Nephron (organoid): ENCODE results near the gene TBRG1.
A peak's percentile ranks its signal among the peaks of the same experiment; 100 is the strongest.

Experiments used
- H3K27ac Mint-ChIP-seq, 3 experiments: 2 replicates each; pipeline ENCODE4 v1.8.0; 2020; ENCODE audit warnings: mixed read lengths in 3 of 3, mild to moderate bottlenecking in 2 of 3, moderate library complexity in 1 of 3
- H3K27me3 Mint-ChIP-seq: 2 replicates; pipeline ENCODE4 v1.8.0; 2021; ENCODE audit warnings: low read depth, mild to moderate bottlenecking, moderate library complexity, mixed read lengths
- H3K36me3 Mint-ChIP-seq: 2 replicates; pipeline ENCODE4 v1.8.0; 2020; ENCODE audit warnings: low read depth, mixed read lengths
- H3K4me1 Mint-ChIP-seq: 2 replicates; pipeline ENCODE4 v1.8.0; 2020; ENCODE audit warnings: mixed read lengths
- H3K4me3 Mint-ChIP-seq, 3 experiments: 2 replicates each; pipeline ENCODE4 v1.8.0; 2020; ENCODE audit warnings: mild to moderate bottlenecking in 3 of 3, mixed read lengths in 3 of 3, moderate library complexity in 2 of 3
- H3K9me3 Mint-ChIP-seq: 2 replicates; pipeline ENCODE4 v1.8.0; 2020; ENCODE audit warnings: mixed read lengths
- CTCF ChIP-seq, 3 experiments: fragments of 200-600 bp; sonication (generic); IDR thresholded peaks; one replicate each; pipeline ENCODE4 v1.5.0; 2021; ENCODE audit warnings: antibody characterized with exemption in 3 of 3; ENCODE audit not compliant: unreplicated experiment in 3 of 3

Gene TBRG1

DNA sequence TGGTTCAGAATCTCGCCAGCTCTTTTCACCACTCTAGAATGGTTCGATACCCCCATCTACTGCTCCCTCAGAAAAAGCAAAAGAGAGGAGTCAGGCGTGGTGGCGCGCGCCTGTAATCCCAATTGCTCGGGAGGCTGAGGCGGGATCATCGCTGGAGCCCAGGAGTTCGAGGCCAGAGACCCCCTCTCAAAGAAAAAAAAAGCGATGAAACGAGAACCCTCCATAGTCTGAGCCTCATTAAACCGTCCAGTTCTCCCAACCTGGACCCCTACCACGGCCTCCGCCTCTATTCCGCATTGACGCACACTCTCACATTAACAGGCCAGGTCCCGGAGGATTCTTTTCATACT, 51.5 kb downstream of the TBRG1 start:
- Mint-ChIP-seq H3K27me3 (peaks cover 12% of the 10 kb centered on the region), H3K36me3 (no peaks in the 10 kb centered on the region), H3K27ac (peak overlapping the region; percentile 74 to 94 (median 93)), H3K4me3 (peak overlapping the region; percentile 91 to 96 (median 94)), H3K4me1 (peaks cover 10% of the 10 kb centered on the region), H3K9me3 (no peaks in the 10 kb centered on the region)
- TF ChIP-seq CTCF (IDR thresholded peaks at IDR 0.05; ENCODE audit: unreplicated experiment in 3 of 3) = no peak

- peak overlapping the region; percentile 91 to 96 (median 94) for H3K4me3 Mint-ChIP-seq
- H3K27ac Mint-ChIP-seq = peak overlapping the region; percentile 74 to 94 (median 93)
- no peak for TF ChIP-seq CTCF (IDR thresholded peaks at IDR 0.05; ENCODE audit: unreplicated experiment in 3 of 3)
- H3K9me3 Mint-ChIP-seq = no peaks in the 10 kb centered on the region
- H3K4me1 Mint-ChIP-seq = peaks cover 10% of the 10 kb centered on the region
- H3K27me3 Mint-ChIP-seq = peaks cover 12% of the 10 kb centered on the region
- H3K36me3 Mint-ChIP-seq = no peaks in the 10 kb centered on the region
These were observed 51.9 kb downstream of the TBRG1 start for GRCh38 chr11:124674571-124674970.

GRCh38 chr11:124676386-124676785, 53.7 kb downstream of the TBRG1 start:
- Mint-ChIP-seq H3K27me3 (peaks cover 6% of the 10 kb centered on the region), H3K4me3 (peak overlapping the region; percentile 10 to 66 (median 49)), H3K4me1 (peaks cover 10% of the 10 kb centered on the region), H3K27ac (no peak overlapping the region), H3K9me3 (no peaks in the 10 kb centered on the region), H3K36me3 (peaks cover 6% of the 10 kb centered on the region)
- no peak for TF ChIP-seq CTCF (IDR thresholded peaks at IDR 0.05; ENCODE audit: unreplicated experiment in 3 of 3)

DNA sequence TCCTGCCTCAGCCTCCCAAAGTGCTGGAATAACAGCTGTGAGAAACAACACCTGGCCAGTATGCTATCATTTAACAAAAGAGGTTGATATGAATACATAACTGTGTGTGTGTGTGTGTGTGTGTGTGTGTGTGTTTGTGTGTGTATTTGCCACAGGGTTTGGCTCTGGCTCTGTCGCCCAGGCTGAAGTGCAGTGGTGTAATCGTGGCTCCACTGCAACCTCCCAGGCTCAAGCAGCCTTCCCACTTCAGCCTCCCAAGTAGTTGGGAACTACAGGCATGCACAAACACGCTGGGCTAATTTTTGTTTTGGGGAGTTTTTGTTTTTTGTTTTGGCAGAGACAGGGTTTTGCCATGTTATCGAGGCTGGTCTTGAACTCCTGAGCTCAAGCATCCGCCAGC, 55.8 kb downstream of the TBRG1 start:
- H3K27me3 Mint-ChIP-seq = no peaks in the 10 kb centered on the region
- no peak overlapping the region for H3K27ac Mint-ChIP-seq
- peaks cover 9% of the 10 kb centered on the region for H3K9me3 Mint-ChIP-seq
- peaks cover 25% of the 10 kb centered on the region for H3K36me3 Mint-ChIP-seq
- TF ChIP-seq CTCF (IDR thresholded peaks at IDR 0.05; ENCODE audit: unreplicated experiment in 3 of 3) = no peak
- peaks cover 5% of the 10 kb centered on the region for H3K4me1 Mint-ChIP-seq
- no peak overlapping the region for H3K4me3 Mint-ChIP-seq

- Mint-ChIP-seq H3K9me3 (peaks cover 28% of the 10 kb centered on the region), H3K27me3 (no peaks in the 10 kb centered on the region), H3K4me3 (no peak overlapping the region), H3K4me1 (no peaks in the 10 kb centered on the region), H3K36me3 (peaks cover 45% of the 10 kb centered on the region), H3K27ac (no peak overlapping the region)
- TF ChIP-seq CTCF (IDR thresholded peaks at IDR 0.05; ENCODE audit: unreplicated experiment in 3 of 3) = no peak
These were observed 58.8 kb downstream of the TBRG1 start for GRCh38 chr11:124681421-124681820.

GRCh38 chr11:124682443-124682842, 59.8 kb downstream of the TBRG1 start:
- peaks cover 54% of the 10 kb centered on the region for H3K36me3 Mint-ChIP-seq
- no peak for TF ChIP-seq CTCF (IDR thresholded peaks at IDR 0.05; ENCODE audit: unreplicated experiment in 3 of 3)
- H3K4me1 Mint-ChIP-seq = no peaks in the 10 kb centered on the region
- H3K27ac Mint-ChIP-seq = no peak overlapping the region
- peaks cover 37% of the 10 kb centered on the region for H3K9me3 Mint-ChIP-seq
- H3K27me3 Mint-ChIP-seq = no peaks in the 10 kb centered on the region
- H3K4me3 Mint-ChIP-seq = no peak overlapping the region
